GM12873 (cell line): Measurements from ENCODE around the gene TMBIM6.
A peak's percentile ranks its signal among the peaks of the same experiment; 100 is the strongest.

ENCODE experiments used
- CTCF ChIP-seq: IDR thresholded peaks from 2 replicates; pipeline ENCODE4 v1.5.1; 2012; ENCODE audit warnings: low read depth, mild to moderate bottlenecking, moderate library complexity, low read length, control low read depth; ENCODE audit not compliant: insufficient read depth; ENCODE audit errors: missing control alignments

Gene TMBIM6

GRCh38 chr12:49761677-49762467 is 20.5 kb downstream of the TMBIM6 start:
- no peak for TF ChIP-seq CTCF

GRCh38 chr12:49762468-49762847 is 21.1 kb downstream of the TMBIM6 start:
- no peak for TF ChIP-seq CTCF

GRCh38 chr12:49763006-49763591 is 21.7 kb downstream of the TMBIM6 start:
- peak; percentile 89 for TF ChIP-seq CTCF

- no peak for TF ChIP-seq CTCF
Measured at GRCh38 chr12:49764126-49764525, 22.8 kb downstream of the TMBIM6 start.

- TF ChIP-seq CTCF, result no peak
Measured at GRCh38 chr12:49766115-49766455, 24.7 kb downstream of the TMBIM6 start.

- TF ChIP-seq CTCF, result no peak
Measured at GRCh38 chr12:49767333-49767732, 26.0 kb downstream of the TMBIM6 start.

- TF ChIP-seq CTCF, result peak; percentile 88
Measured at GRCh38 chr12:49776413-49776812, 35.1 kb downstream of the TMBIM6 start.
